ENCODE data around the gene PPME1. TPM values are rescaled to one million over a fixed set of nuclear protein-coding genes. Genes with fewer than 3 reads are reported as not detected.

Gene PPME1
- total RNA-seq, 1 donor from 2014 or later, result 38.7 TPM

GRCh38 chr11:74282914-74283371 lies 111.9 kb downstream of the PPME1 start:
- no peak for ATAC-seq

GRCh38 chr11:74283580-74284180 lies 112.6 kb downstream of the PPME1 start:
- ATAC-seq, result no peak

- no peak for ATAC-seq
Observed at GRCh38 chr11:74284466-74284865, 113.4 kb downstream of the PPME1 start.

GRCh38 chr11:74288161-74288560 lies 117.1 kb downstream of the PPME1 start:
- ATAC-seq, result no peak

GRCh38 chr11:74288911-74289310 lies 117.8 kb downstream of the PPME1 start:
- ATAC-seq, result no peak

GRCh38 chr11:74297484-74297883 lies 126.4 kb downstream of the PPME1 start:
- ATAC-seq, result no peak

GRCh38 chr11:74299015-74299414 lies 127.9 kb downstream of the PPME1 start:
- ATAC-seq, result no peak

Other genes starting within 250 kb of the PPME1 start
- gene DNAJB13, start 220.3 kb upstream of the PPME1 start, total RNA-seq, result not detected
- 5.3 TPM for gene UCP2, start 188.4 kb upstream of the PPME1 start, total RNA-seq
- gene UCP3, start 162.2 kb upstream of the PPME1 start, total RNA-seq, result 0.28 TPM
- 12.4 TPM for gene C2CD3, start 287 bp upstream of the PPME1 start, total RNA-seq
- gene P4HA3, start 140.4 kb downstream of the PPME1 start, total RNA-seq, result 0.20 TPM
- gene PGM2L1, start 227.1 kb downstream of the PPME1 start, total RNA-seq, result 1.1 TPM

Data from esophagus mucosa (tissue), 1 donor.